HepG2 (cell line): Measurements from ENCODE around the gene CDC20. TPM values are rescaled to one million over a fixed set of nuclear protein-coding genes. Genes with fewer than 3 reads are reported as not detected.
A peak's percentile ranks its signal among the peaks of the same experiment; 100 is the strongest.

ENCODE experiments used
- CENPBD1 ChIP-seq: sonication (generic); formaldehyde crosslinking; IDR thresholded peaks from 2 replicates; pipeline ENCODE4 v1.8.0; 2022; ENCODE audit warnings: missing genetic modification reagents, low read depth, mild to moderate bottlenecking, borderline replicate concordance
- CHD2 ChIP-seq: IDR thresholded peaks from 2 replicates; pipeline ENCODE4 v1.6.1; 2011; ENCODE audit warnings: low read depth, low read length, improper control_type of control experiment
- DPF2 ChIP-seq: sonication (generic); formaldehyde crosslinking; IDR thresholded peaks from 2 replicates; pipeline ENCODE4 v1.4.0; 2020; ENCODE audit warnings: mild to moderate bottlenecking, low read depth, missing genetic modification reagents, borderline replicate concordance
- MTA1 ChIP-seq: sonication (generic); formaldehyde crosslinking; IDR thresholded peaks from 2 replicates; pipeline ENCODE4 v1.4.0; 2020; ENCODE audit warnings: missing genetic modification reagents, mild to moderate bottlenecking, borderline replicate concordance
- NFE2 ChIP-seq: sonication (generic); formaldehyde crosslinking; IDR thresholded peaks from 2 replicates; pipeline ENCODE4 v1.4.0; 2020; ENCODE audit warnings: missing genetic modification reagents
- PITX1 ChIP-seq: sonication (generic); formaldehyde crosslinking; IDR thresholded peaks from 2 replicates; pipeline ENCODE4 v1.5.1; 2020; ENCODE audit warnings: mild to moderate bottlenecking, missing genetic modification reagents
- RBM22 ChIP-seq: fragments of 200-400 bp; formaldehyde crosslinking; optimal IDR thresholded peaks from 2 replicates; pipeline ENCODE3; 2017; ENCODE audit warnings: mild to moderate bottlenecking, low read length, moderate library complexity
- SOX5 ChIP-seq: IDR thresholded peaks from 2 replicates; pipeline ENCODE4 v1.6.1; 2016; ENCODE audit warnings: borderline replicate concordance
- TSC22D2 ChIP-seq: sonication (generic); formaldehyde crosslinking; IDR thresholded peaks from 2 replicates; pipeline ENCODE4 v1.5.1; 2020; ENCODE audit warnings: missing genetic modification reagents, mild to moderate bottlenecking, borderline replicate concordance
- ZBTB7A ChIP-seq: sonication (generic); formaldehyde crosslinking; IDR thresholded peaks from 2 replicates; pipeline ENCODE4 v1.8.0; 2022; ENCODE audit warnings: mild to moderate bottlenecking, missing genetic modification reagents
- ZFP90 ChIP-seq: sonication (generic); formaldehyde crosslinking; IDR thresholded peaks from 2 replicates; pipeline ENCODE4 v1.8.0; 2022; ENCODE audit warnings: missing genetic modification reagents, mild to moderate bottlenecking, inconsistent platforms, borderline replicate concordance
- ZNF292 ChIP-seq: sonication (generic); formaldehyde crosslinking; IDR thresholded peaks from 2 replicates; pipeline ENCODE4 v1.8.1; 2022; ENCODE audit warnings: mild to moderate bottlenecking, low read depth, missing genetic modification reagents, borderline replicate concordance
- ZNF296 ChIP-seq: sonication (generic); formaldehyde crosslinking; conservative IDR thresholded peaks from 2 replicates; pipeline ENCODE4 v1.5.0; 2020; ENCODE audit warnings: mild to moderate bottlenecking, missing genetic modification reagents
- ZNF777 ChIP-seq: sonication (generic); formaldehyde crosslinking; IDR thresholded peaks from 2 replicates; pipeline ENCODE4 v1.4.0; 2020; ENCODE audit warnings: missing genetic modification reagents
- polyA plus RNA-seq, 8 experiments: library from polyadenylated mRNA; depleted of rRNA in 3 of 8; stranded (reverse) in 7 of 8; unstranded in 1 of 8; fragments of >200 nt; fragmentation: Illumina TruSeq in 4 of 8; extraction: Trizol in 4 of 8; gene quantifications; 2 replicates each; pipeline versions ENCODE4 v1.2.1 to v1.2.3, GENCODE V29; 2011 to 2016; ENCODE audit warnings: low read depth in 4 of 8, missing spikeins in 1 of 8, mixed read lengths in 1 of 8; ENCODE audit not compliant: insufficient read depth in 1 of 8
- total RNA-seq, 5 experiments: library from RNA; depleted of rRNA; stranded (reverse); fragments of >200 nt; fragmentation: Illumina TruSeq; extraction: Trizol; gene quantifications; 2 replicates each; pipeline ENCODE4 v1.2.3, GENCODE V29; 2016; ENCODE audit warnings: low read depth in 1 of 5
- TF ChIP-seq, protein P1 (sequence below), 2 experiments: fragments of 450-650 bp in 1 of 2; sonication (generic) in 1 of 2; formaldehyde crosslinking in 1 of 2; IDR thresholded peaks; 2 replicates each; pipeline versions ENCODE4 v1.6.1 to v1.8.0; 2016 to 2022; ENCODE audit warnings: antibody characterized with exemption in 1 of 2, mild to moderate bottlenecking in 1 of 2, missing genetic modification reagents in 1 of 2

CDC20 gene
- total and polyA plus RNA-seq, 2 of the 13 experiments (the other 11 are each of a cell fraction or from before 2014, with no cell fraction given): 57.9 to 90.0 TPM

DNA sequence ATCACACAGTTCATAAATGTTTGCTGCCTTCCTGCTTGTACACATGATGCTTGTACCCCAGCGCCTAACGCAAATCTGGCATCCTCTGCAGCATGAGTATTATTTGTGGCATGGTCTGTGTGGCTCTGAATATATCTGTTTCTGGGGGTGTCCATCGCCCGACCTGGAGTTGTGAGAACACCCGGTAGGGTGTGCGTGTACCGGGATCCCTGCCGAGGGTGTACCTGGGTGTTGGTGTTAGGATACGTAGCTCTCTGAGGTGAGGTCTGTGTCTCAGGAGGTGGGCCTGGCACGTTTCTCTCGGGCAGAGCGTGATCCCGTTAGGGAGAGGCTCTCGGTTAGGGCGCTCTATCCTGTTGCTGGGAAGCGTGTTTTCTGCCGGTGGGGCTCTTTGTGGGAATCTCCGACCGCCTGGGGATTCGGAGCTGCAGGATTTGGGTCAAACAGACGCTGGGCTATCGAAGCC, 10.4 kb upstream of the CDC20 start (continued):
- TF ChIP-seq ZFP90 (CRISPR knock-in tag) (0 out of 2 replicates have a peak, but pooled peaks have one; percentile 9), ZNF292 (CRISPR knock-in tag) (0 out of 2 replicates have a peak, but pooled peaks have one; percentile 26), ZNF777 (CRISPR knock-in tag) (no peak), DPF2 (CRISPR knock-in tag) (0 out of 2 replicates have a peak, but pooled peaks have one; percentile 22), NFE2 (CRISPR knock-in tag) (no peak), CHD2 (peak; percentile 53; the same call in 1 of the 2 replicates), TSC22D2 (CRISPR knock-in tag) (no peak), ZBTB7A (CRISPR knock-in tag) (0 out of 2 replicates have a peak, but pooled peaks have one; percentile 11), MTA1 (CRISPR knock-in tag) (no peak), ZNF296 (CRISPR knock-in tag) (0 out of 2 replicates have a peak, but pooled peaks have one; percentile 59), RBM22 (peak; percentile 61), CENPBD1 (CRISPR knock-in tag) (no peak), SOX5 (CRISPR knock-in tag) (no peak), PITX1 (CRISPR knock-in tag) (peak; percentile 33; the same call in 1 of the 2 replicates)
- TF ChIP-seq, protein P1, sequence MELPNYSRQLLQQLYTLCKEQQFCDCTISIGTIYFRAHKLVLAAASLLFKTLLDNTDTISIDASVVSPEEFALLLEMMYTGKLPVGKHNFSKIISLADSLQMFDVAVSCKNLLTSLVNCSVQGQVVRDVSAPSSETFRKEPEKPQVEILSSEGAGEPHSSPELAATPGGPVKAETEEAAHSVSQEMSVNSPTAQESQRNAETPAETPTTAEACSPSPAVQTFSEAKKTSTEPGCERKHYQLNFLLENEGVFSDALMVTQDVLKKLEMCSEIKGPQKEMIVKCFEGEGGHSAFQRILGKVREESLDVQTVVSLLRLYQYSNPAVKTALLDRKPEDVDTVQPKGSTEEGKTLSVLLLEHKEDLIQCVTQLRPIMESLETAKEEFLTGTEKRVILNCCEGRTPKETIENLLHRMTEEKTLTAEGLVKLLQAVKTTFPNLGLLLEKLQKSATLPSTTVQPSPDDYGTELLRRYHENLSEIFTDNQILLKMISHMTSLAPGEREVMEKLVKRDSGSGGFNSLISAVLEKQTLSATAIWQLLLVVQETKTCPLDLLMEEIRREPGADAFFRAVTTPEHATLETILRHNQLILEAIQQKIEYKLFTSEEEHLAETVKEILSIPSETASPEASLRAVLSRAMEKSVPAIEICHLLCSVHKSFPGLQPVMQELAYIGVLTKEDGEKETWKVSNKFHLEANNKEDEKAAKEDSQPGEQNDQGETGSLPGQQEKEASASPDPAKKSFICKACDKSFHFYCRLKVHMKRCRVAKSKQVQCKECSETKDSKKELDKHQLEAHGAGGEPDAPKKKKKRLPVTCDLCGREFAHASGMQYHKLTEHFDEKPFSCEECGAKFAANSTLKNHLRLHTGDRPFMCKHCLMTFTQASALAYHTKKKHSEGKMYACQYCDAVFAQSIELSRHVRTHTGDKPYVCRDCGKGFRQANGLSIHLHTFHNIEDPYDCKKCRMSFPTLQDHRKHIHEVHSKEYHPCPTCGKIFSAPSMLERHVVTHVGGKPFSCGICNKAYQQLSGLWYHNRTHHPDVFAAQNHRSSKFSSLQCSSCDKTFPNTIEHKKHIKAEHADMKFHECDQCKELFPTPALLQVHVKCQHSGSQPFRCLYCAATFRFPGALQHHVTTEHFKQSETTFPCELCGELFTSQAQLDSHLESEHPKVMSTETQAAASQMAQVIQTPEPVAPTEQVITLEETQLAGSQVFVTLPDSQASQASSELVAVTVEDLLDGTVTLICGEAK (IDR thresholded peaks at IDR 0.05): no peak
- TF ChIP-seq, protein P1 (CRISPR knock-in tag; IDR thresholded peaks at IDR 0.05): peak; percentile 25; the same call in 1 of the 2 replicates
